ENCODE results near the gene SKOR1. TPM values are rescaled to one million over a fixed set of nuclear protein-coding genes. Genes with fewer than 3 reads are reported as not detected.

The SKOR1 gene
- total RNA-seq, 1 donor from 2014 or later, result 0.22 TPM

GRCh38 chr15:67805008-67805665 lies 20.2 kb upstream of the SKOR1 start:
- Histone ChIP-seq H3K4me1 (peaks cover 22% of the 10 kb centered on the region), H3K36me3 (peaks cover 21% of the 10 kb centered on the region), H3K27ac (replicated peaks) (no peak overlapping the region), H3K9me3 (replicated peaks) (no peaks in the 10 kb centered on the region), H3K27me3 (ENCODE audit: low read depth) (no peaks in the 10 kb centered on the region), H3K4me3 (no peak overlapping the region)
- no peak for DNase-seq
- TF ChIP-seq, protein P1, sequence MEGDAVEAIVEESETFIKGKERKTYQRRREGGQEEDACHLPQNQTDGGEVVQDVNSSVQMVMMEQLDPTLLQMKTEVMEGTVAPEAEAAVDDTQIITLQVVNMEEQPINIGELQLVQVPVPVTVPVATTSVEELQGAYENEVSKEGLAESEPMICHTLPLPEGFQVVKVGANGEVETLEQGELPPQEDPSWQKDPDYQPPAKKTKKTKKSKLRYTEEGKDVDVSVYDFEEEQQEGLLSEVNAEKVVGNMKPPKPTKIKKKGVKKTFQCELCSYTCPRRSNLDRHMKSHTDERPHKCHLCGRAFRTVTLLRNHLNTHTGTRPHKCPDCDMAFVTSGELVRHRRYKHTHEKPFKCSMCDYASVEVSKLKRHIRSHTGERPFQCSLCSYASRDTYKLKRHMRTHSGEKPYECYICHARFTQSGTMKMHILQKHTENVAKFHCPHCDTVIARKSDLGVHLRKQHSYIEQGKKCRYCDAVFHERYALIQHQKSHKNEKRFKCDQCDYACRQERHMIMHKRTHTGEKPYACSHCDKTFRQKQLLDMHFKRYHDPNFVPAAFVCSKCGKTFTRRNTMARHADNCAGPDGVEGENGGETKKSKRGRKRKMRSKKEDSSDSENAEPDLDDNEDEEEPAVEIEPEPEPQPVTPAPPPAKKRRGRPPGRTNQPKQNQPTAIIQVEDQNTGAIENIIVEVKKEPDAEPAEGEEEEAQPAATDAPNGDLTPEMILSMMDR (IDR thresholded peaks at IDR 0.05; ENCODE audit: borderline replicate concordance), result no peak
- intact Hi-C loops (cut with micrococcal nuclease), result no loop called here

DNA sequence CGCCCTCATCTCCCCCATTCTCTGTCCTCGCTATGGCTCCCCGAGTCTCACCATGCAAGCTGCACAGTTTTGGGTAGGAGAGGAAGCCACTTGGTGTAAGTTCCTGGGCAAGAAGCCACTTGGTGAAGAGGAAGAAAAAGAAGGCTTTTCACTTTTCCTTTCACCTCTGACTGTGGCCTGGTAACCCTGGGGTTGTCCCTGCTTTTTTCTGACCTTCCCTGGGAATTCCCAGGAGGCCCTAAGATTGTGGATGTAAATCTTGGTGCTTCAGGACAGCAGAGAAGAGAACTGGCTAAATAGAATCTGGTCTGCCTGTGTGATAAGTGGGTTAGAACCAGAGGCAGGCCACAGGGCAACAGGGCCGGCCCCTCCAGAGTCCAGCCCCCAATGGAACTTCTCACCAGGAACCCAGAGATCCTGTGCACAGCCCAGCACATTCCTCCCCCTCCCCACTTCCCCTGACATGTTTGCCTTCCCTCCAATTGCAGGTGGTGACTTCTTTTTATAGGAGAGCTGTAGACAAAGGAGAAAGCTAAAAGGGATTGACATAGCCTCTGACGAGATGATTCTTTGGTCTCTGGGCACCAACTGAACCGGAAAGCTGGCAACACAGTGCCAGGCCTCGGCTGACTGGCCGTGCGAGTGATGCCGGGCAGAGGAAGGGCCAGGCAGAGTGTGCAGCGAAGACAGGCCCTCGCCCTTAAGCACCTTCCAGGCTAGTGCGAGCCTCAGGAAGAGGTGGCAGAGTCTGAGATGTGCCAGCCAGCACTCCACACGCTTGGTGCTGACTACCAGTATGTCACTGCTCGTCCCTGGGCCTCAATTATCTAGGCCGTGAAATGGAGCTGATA lies 19.4 kb upstream of the SKOR1 start:
- Histone ChIP-seq H3K27me3 (ENCODE audit: low read depth) (no peaks in the 10 kb centered on the region), H3K4me3 (no peak overlapping the region), H3K9me3 (replicated peaks) (no peaks in the 10 kb centered on the region), H3K4me1 (peaks cover 22% of the 10 kb centered on the region), H3K36me3 (peaks cover 21% of the 10 kb centered on the region), H3K27ac (replicated peaks) (no peak overlapping the region)
- intact Hi-C loops (cut with micrococcal nuclease), result no loop called here
- DNase-seq, result no peak
- TF ChIP-seq, protein P1 (IDR thresholded peaks at IDR 0.05; ENCODE audit: borderline replicate concordance), result no peak

GRCh38 chr15:67806536-67806935 lies 18.8 kb upstream of the SKOR1 start:
- H3K4me3 ChIP-seq, result no peak overlapping the region
- no peaks in the 10 kb centered on the region for H3K9me3 ChIP-seq (replicated peaks)
- H3K27ac ChIP-seq (replicated peaks), result no peak overlapping the region
- no peak for DNase-seq
- intact Hi-C loops (cut with micrococcal nuclease), result no loop called here
- peaks cover 22% of the 10 kb centered on the region for H3K4me1 ChIP-seq
- peaks cover 21% of the 10 kb centered on the region for H3K36me3 ChIP-seq
- H3K27me3 ChIP-seq (ENCODE audit: low read depth), result no peaks in the 10 kb centered on the region
- TF ChIP-seq, protein P1 (IDR thresholded peaks at IDR 0.05; ENCODE audit: borderline replicate concordance), result no peak

- H3K36me3 ChIP-seq, result peaks cover 21% of the 10 kb centered on the region
- H3K4me1 ChIP-seq, result peaks cover 22% of the 10 kb centered on the region
- H3K4me3 ChIP-seq, result no peak overlapping the region
- no peaks in the 10 kb centered on the region for H3K27me3 ChIP-seq (ENCODE audit: low read depth)
- no peak overlapping the region for H3K27ac ChIP-seq (replicated peaks)
- intact Hi-C loops (cut with micrococcal nuclease), result no loop called here
- DNase-seq, result no peak
- H3K9me3 ChIP-seq (replicated peaks), result no peaks in the 10 kb centered on the region
- TF ChIP-seq, protein P1 (IDR thresholded peaks at IDR 0.05; ENCODE audit: borderline replicate concordance), result no peak
Observed at GRCh38 chr15:67807141-67807540, 18.2 kb upstream of the SKOR1 start.

DNA sequence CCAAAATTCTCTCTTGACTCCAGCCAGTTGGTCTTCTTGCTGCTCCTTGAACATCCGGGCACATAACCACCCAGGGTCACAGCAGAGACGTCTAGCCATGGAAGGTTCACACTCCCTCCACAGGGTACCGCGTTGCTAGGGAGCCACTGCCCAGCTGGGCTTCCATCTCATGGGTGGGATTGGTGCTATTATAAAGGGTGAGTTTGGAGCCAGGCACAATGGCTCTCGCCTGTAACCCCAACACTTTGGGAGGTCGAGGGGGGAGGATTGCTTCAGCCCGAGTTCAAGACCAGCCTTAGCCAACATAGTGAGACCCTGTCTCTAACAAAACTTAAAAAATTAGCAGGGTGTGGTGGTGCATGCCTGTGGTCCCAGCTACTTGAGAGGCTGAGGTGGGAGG lies 17.5 kb upstream of the SKOR1 start:
- no peak for DNase-seq
- H3K9me3 ChIP-seq (replicated peaks), result no peaks in the 10 kb centered on the region
- H3K27me3 ChIP-seq (ENCODE audit: low read depth), result no peaks in the 10 kb centered on the region
- TF ChIP-seq, protein P1 (IDR thresholded peaks at IDR 0.05; ENCODE audit: borderline replicate concordance), result no peak
- intact Hi-C loops (cut with micrococcal nuclease), result no loop called here
- H3K27ac ChIP-seq (replicated peaks), result no peak overlapping the region
- no peak overlapping the region for H3K4me3 ChIP-seq
- H3K4me1 ChIP-seq, result peaks cover 19% of the 10 kb centered on the region
- peaks cover 21% of the 10 kb centered on the region for H3K36me3 ChIP-seq

Data from left ventricle myocardium inferior (tissue), 1 donor.